ENCODE results near the gene CCDC106. TPM values are rescaled to one million over a fixed set of nuclear protein-coding genes. Genes with fewer than 3 reads are reported as not detected.
A peak's percentile ranks its signal among the peaks of the same experiment; 100 is the strongest.

Gene CCDC106
- total RNA-seq (1 to 10 TPM; 1.7 to 1.8 TPM), total RNA-seq (0.51 to 6.9 (median 2.7) reads per million in 172 experiments)
- polyA plus RNA-seq (2013, experiment 1 of 2): 3.3 TPM
- 3.4 TPM for polyA plus RNA-seq (2013, experiment 2 of 2)

- no peaks in the 10 kb centered on the region for H3K27me3 ChIP-seq (ENCODE audit: control insufficient read depth in 1 of 2, insufficient read depth in 2 of 2, low read length in 2 of 2)
- TF ChIP-seq CTCF (IDR thresholded peaks at IDR 0.05): no peak
- no peaks in the 10 kb centered on the region for H3K27me3 Mint-ChIP-seq
- peak within 1 kb of the TSS; percentile 88 for H3K4me3 Mint-ChIP-seq
- intact Hi-C loops (cut with DNase I, micrococcal nuclease): loop anchor here in 1 of 2 experiments (5.0 kb wide), 1 partner anchor 34 kb away; no protein-coding TSS in a partner anchor
- peak within 1 kb of the TSS in 1 of 2 donors; percentile 35 for H3K27ac ChIP-seq (ENCODE audit: low read depth in 1 of 2, low read length in 2 of 2)
- ChIA-PET CTCF (interaction anchor here (0.6 to 2.5 kb wide), 3 partner anchors 15 to 42 kb away, joined by 3 to 12 read pairs (median 4); partner anchors contain the start of gene ZNF865), POLR2A (interaction anchor here (1.0 to 2.0 kb wide), 4 partner anchors 12 to 186 kb away, joined by 3 to 14 read pairs (median 6); partner anchors contain the start of gene ISOC2)
- DNase-seq: peak in 9 of 14 experiments; percentile 33 to 71 (median 43)
- H3K9me3 Mint-ChIP-seq: no peaks in the 10 kb centered on the region
- peaks cover 50% of the 10 kb centered on the region for H3K4me1 ChIP-seq (ENCODE audit: insufficient read depth, low read length)
- peaks cover 12% of the 10 kb centered on the region for H3K36me3 ChIP-seq (ENCODE audit: insufficient read depth, low read length)
- H3K4me1 Mint-ChIP-seq (ENCODE audit: low read depth): peaks cover 40% of the 10 kb centered on the region
- peak within 1 kb of the TSS; percentile 63 for H3K27ac Mint-ChIP-seq
- ATAC-seq (ENCODE audit: poor library complexity): peak; percentile 19
- H3K4me3 ChIP-seq (ENCODE audit: low read length): peak within 1 kb of the TSS; percentile 59
- H3K9me3 ChIP-seq (ENCODE audit: control insufficient read depth in 1 of 2, insufficient read depth in 1 of 2, low read length in 2 of 2): no peaks in the 10 kb centered on the region
- peaks cover 9% of the 10 kb centered on the region for H3K36me3 Mint-ChIP-seq (ENCODE audit: low read depth)
Observed at GRCh38 chr19:55647732-55648584, at the start of gene CCDC106. TSS of gene CCDC106 (plus strand) at chr19:55648212. CDS start at chr19:55649047, 835 bp downstream.

- peak; percentile 74 for ATAC-seq (ENCODE audit: poor library complexity)
- peak overlapping the region; percentile 95 for H3K27ac Mint-ChIP-seq
- H3K27me3 Mint-ChIP-seq: no peaks in the 10 kb centered on the region
- peaks cover 55% of the 10 kb centered on the region for H3K36me3 Mint-ChIP-seq (ENCODE audit: low read depth)
- H3K9me3 Mint-ChIP-seq: no peaks in the 10 kb centered on the region
- Histone ChIP-seq H3K27me3 (ENCODE audit: control insufficient read depth in 1 of 2, insufficient read depth in 2 of 2, low read length in 2 of 2) (no peaks in the 10 kb centered on the region), H3K9me3 (ENCODE audit: control insufficient read depth in 1 of 2, insufficient read depth in 1 of 2, low read length in 2 of 2) (no peaks in the 10 kb centered on the region), H3K36me3 (ENCODE audit: insufficient read depth, low read length) (peaks cover 19% of the 10 kb centered on the region), H3K4me3 (ENCODE audit: low read length) (peak overlapping the region; percentile 95), H3K27ac (ENCODE audit: low read depth in 1 of 2, low read length in 2 of 2) (peak overlapping the region; percentile 95 to 97), H3K4me1 (ENCODE audit: insufficient read depth, low read length) (peaks cover 28% of the 10 kb centered on the region)
- H3K4me1 Mint-ChIP-seq (ENCODE audit: low read depth): peaks cover 22% of the 10 kb centered on the region
- POLR2A ChIA-PET: interaction anchor here (0.6 to 2.9 kb wide), 25 partner anchors 12 to 1483 kb away, joined by 3 to 42 read pairs (median 8); partner anchors contain the start of genes HSPBP1, ISOC2, KMT5C and MBOAT7
- intact Hi-C loops (cut with DNase I, micrococcal nuclease): loop anchor here (1.0 to 5.0 kb wide), 7 partner anchors 12 to 317 kb away; partner anchors contain the start of genes BRSK1 (in 1 of the 2), HSPBP1 (in 1 of the 2), KMT5C (in 1 of the 2) and ZNF579 (in 1 of the 2)
- peak overlapping the region; percentile 99 for H3K4me3 Mint-ChIP-seq
- CTCF ChIA-PET: interaction anchor here (1.0 to 2.3 kb wide), 8 partner anchors 18 to 123 kb away, joined by 3 to 17 read pairs (median 4); partner anchors contain the start of genes ZNF579 and ZNF628
- no peak for TF ChIP-seq CTCF (IDR thresholded peaks at IDR 0.05)
- peak; percentile 73 to 96 (median 91) for DNase-seq
Observed at GRCh38 chr19:55598719-55599467, 49.1 kb upstream of the CCDC106 start.
